Measurements from ENCODE around the gene RNGTT. TPM values are rescaled to one million over a fixed set of nuclear protein-coding genes. Genes with fewer than 3 reads are reported as not detected.
"Not testable (repeated sequence)": the region's sequence is repeated elsewhere in the genome, so short reads cannot be mapped to it uniquely, and the experiment has no call there.

Gene RNGTT
- polyA plus RNA-seq, 4 donors: 13.3 to 18.4 (median 17.1) TPM

- DNase-seq (ENCODE audit: low read depth in 4 of 4, low spot score in 3 of 4): no peak
Observed at GRCh38 chr6:88741939-88742338, 221.5 kb downstream of the RNGTT start.

GRCh38 chr6:88741071-88741470 lies 222.3 kb downstream of the RNGTT start:
- no peak for DNase-seq (ENCODE audit: low read depth in 4 of 4, low spot score in 3 of 4)

GRCh38 chr6:88734544-88734943 lies 228.9 kb downstream of the RNGTT start:
- DNase-seq (ENCODE audit: low read depth in 4 of 4, low spot score in 3 of 4): no peak

GRCh38 chr6:88730611-88731011 lies 232.8 kb downstream of the RNGTT start:
- no peak for DNase-seq (ENCODE audit: low read depth in 4 of 4, low spot score in 3 of 4)

GRCh38 chr6:88728756-88729155 lies 234.7 kb downstream of the RNGTT start:
- DNase-seq (ENCODE audit: low read depth in 4 of 4, low spot score in 3 of 4): no peak

- DNase-seq (ENCODE audit: low read depth in 4 of 4, low spot score in 3 of 4): not testable (repeated sequence)
Observed at GRCh38 chr6:88726409-88726808, 237.0 kb downstream of the RNGTT start.

GRCh38 chr6:88725111-88725975 lies 238.1 kb downstream of the RNGTT start:
- DNase-seq (ENCODE audit: low read depth in 4 of 4, low spot score in 3 of 4): peak in 1 of 4 donors; percentile 6

- DNase-seq (ENCODE audit: low read depth in 4 of 4, low spot score in 3 of 4): no peak
Observed at GRCh38 chr6:88722686-88723085, 240.7 kb downstream of the RNGTT start.

GRCh38 chr6:88716399-88716798 lies 247.0 kb downstream of the RNGTT start:
- not testable (repeated sequence) for DNase-seq (ENCODE audit: low read depth in 4 of 4, low spot score in 3 of 4)

- no peak for DNase-seq (ENCODE audit: low read depth in 4 of 4, low spot score in 3 of 4)
Observed at GRCh38 chr6:88712243-88712936, 251.0 kb downstream of the RNGTT start.

GRCh38 chr6:88709819-88710246 lies 253.6 kb downstream of the RNGTT start:
- no peak for DNase-seq (ENCODE audit: low read depth in 4 of 4, low spot score in 3 of 4)

GRCh38 chr6:88708197-88708744 lies 255.1 kb downstream of the RNGTT start:
- no peak for DNase-seq (ENCODE audit: low read depth in 4 of 4, low spot score in 3 of 4)

GRCh38 chr6:88705601-88706000 lies 257.8 kb downstream of the RNGTT start:
- DNase-seq (ENCODE audit: low read depth in 4 of 4, low spot score in 3 of 4): no peak

- no peak for DNase-seq (ENCODE audit: low read depth in 4 of 4, low spot score in 3 of 4)
Observed at GRCh38 chr6:88704980-88705379, 258.4 kb downstream of the RNGTT start.

GRCh38 chr6:88702956-88703556 lies 260.4 kb downstream of the RNGTT start:
- DNase-seq (ENCODE audit: low read depth in 4 of 4, low spot score in 3 of 4): no peak

GRCh38 chr6:88698661-88699060 lies 264.8 kb downstream of the RNGTT start:
- DNase-seq (ENCODE audit: low read depth in 4 of 4, low spot score in 3 of 4): no peak

- DNase-seq (ENCODE audit: low read depth in 4 of 4, low spot score in 3 of 4): no peak
Observed at GRCh38 chr6:88695937-88696336, 267.5 kb downstream of the RNGTT start.

- DNase-seq (ENCODE audit: low read depth in 4 of 4, low spot score in 3 of 4): no peak
Observed at GRCh38 chr6:88683734-88684133, 279.7 kb downstream of the RNGTT start.

GRCh38 chr6:88680654-88681053 lies 282.8 kb downstream of the RNGTT start:
- DNase-seq (ENCODE audit: low read depth in 4 of 4, low spot score in 3 of 4): no peak

GRCh38 chr6:88679841-88680240 lies 283.6 kb downstream of the RNGTT start:
- no peak for DNase-seq (ENCODE audit: low read depth in 4 of 4, low spot score in 3 of 4)

- no peak for DNase-seq (ENCODE audit: low read depth in 4 of 4, low spot score in 3 of 4)
Observed at GRCh38 chr6:88677356-88677755, 286.1 kb downstream of the RNGTT start.

All from left renal pelvis (tissue), 4 donors.